ENCODE data around the gene MACROH2A1.

Gene MACROH2A1

GRCh38 chr5:135444881-135445280 is 45.9 kb upstream of the MACROH2A1 start:
- no peak overlapping the region for H3K27ac ChIP-seq (ENCODE audit: low read length)
- no peak overlapping the region for H3K4me3 ChIP-seq (ENCODE audit: low read depth in 1 of 2, low read length in 2 of 2)
- no peak overlapping the region for H2AFZ ChIP-seq (ENCODE audit: low read depth, low read length)
- no peaks in the 10 kb centered on the region for H3K79me2 ChIP-seq (ENCODE audit: insufficient read depth, low read length)
- H3K9ac ChIP-seq (ENCODE audit: low read depth, low read length): no peak overlapping the region
- no peaks in the 10 kb centered on the region for H3K9me3 ChIP-seq (ENCODE audit: insufficient read depth, low read length, severe bottlenecking)
- H3K36me3 ChIP-seq (ENCODE audit: insufficient read depth, low read length): no peaks in the 10 kb centered on the region
- H3K27me3 ChIP-seq (ENCODE audit: insufficient read depth, low read length, poor library complexity): peaks cover 17% of the 10 kb centered on the region
- no peak for DNase-seq
- no peaks in the 10 kb centered on the region for H4K20me1 ChIP-seq (ENCODE audit: insufficient read depth, low read length)
- no peak for TF ChIP-seq EZH2 (IDR thresholded peaks at IDR 0.05; ENCODE audit: borderline replicate concordance, low read depth, low read length, severe bottlenecking)
- no peak for TF ChIP-seq CTCF (IDR thresholded peaks at IDR 0.05; ENCODE audit: borderline replicate concordance, extremely low read depth, low read length, poor library complexity, severe bottlenecking)
- no peak overlapping the region for H3K4me2 ChIP-seq (ENCODE audit: insufficient read depth, low read length)
- ATAC-seq (ENCODE audit: insufficient read depth, low read depth): peak; percentile 62; the same call in 2 of the 3 replicates
- H3K4me1 ChIP-seq (ENCODE audit: insufficient read depth, low read length): no peaks in the 10 kb centered on the region

- Histone ChIP-seq H3K9me3 (ENCODE audit: insufficient read depth, low read length, severe bottlenecking) (no peaks in the 10 kb centered on the region), H2AFZ (ENCODE audit: low read depth, low read length) (no peak overlapping the region), H3K4me3 (ENCODE audit: low read depth in 1 of 2, low read length in 2 of 2) (no peak overlapping the region), H3K27me3 (ENCODE audit: insufficient read depth, low read length, poor library complexity) (peaks cover 12% of the 10 kb centered on the region), H3K4me2 (ENCODE audit: insufficient read depth, low read length) (no peak overlapping the region), H4K20me1 (ENCODE audit: insufficient read depth, low read length) (no peaks in the 10 kb centered on the region), H3K27ac (ENCODE audit: low read length) (no peak overlapping the region), H3K36me3 (ENCODE audit: insufficient read depth, low read length) (no peaks in the 10 kb centered on the region), H3K4me1 (ENCODE audit: insufficient read depth, low read length) (no peaks in the 10 kb centered on the region), H3K9ac (ENCODE audit: low read depth, low read length) (no peak overlapping the region), H3K79me2 (ENCODE audit: insufficient read depth, low read length) (no peaks in the 10 kb centered on the region)
- ATAC-seq (ENCODE audit: insufficient read depth, low read depth) (no peak), DNase-seq (no peak)
- no peak for TF ChIP-seq CTCF (IDR thresholded peaks at IDR 0.05; ENCODE audit: borderline replicate concordance, extremely low read depth, low read length, poor library complexity, severe bottlenecking)
- no peak for TF ChIP-seq EZH2 (IDR thresholded peaks at IDR 0.05; ENCODE audit: borderline replicate concordance, low read depth, low read length, severe bottlenecking)
Observed at GRCh38 chr5:135444360-135444759, 45.3 kb upstream of the MACROH2A1 start.

GRCh38 chr5:135443161-135443960 is 44.3 kb upstream of the MACROH2A1 start:
- no peaks in the 10 kb centered on the region for H3K36me3 ChIP-seq (ENCODE audit: insufficient read depth, low read length)
- H3K9ac ChIP-seq (ENCODE audit: low read depth, low read length): no peak overlapping the region
- H3K27ac ChIP-seq (ENCODE audit: low read length): no peak overlapping the region
- H3K27me3 ChIP-seq (ENCODE audit: insufficient read depth, low read length, poor library complexity): peaks cover 5% of the 10 kb centered on the region
- no peaks in the 10 kb centered on the region for H4K20me1 ChIP-seq (ENCODE audit: insufficient read depth, low read length)
- DNase-seq (no peak), ATAC-seq (ENCODE audit: insufficient read depth, low read depth) (no peak)
- H3K4me1 ChIP-seq (ENCODE audit: insufficient read depth, low read length): no peaks in the 10 kb centered on the region
- no peak overlapping the region for H3K4me3 ChIP-seq (ENCODE audit: low read depth in 1 of 2, low read length in 2 of 2)
- H3K9me3 ChIP-seq (ENCODE audit: insufficient read depth, low read length, severe bottlenecking): no peaks in the 10 kb centered on the region
- no peak overlapping the region for H3K4me2 ChIP-seq (ENCODE audit: insufficient read depth, low read length)
- no peaks in the 10 kb centered on the region for H3K79me2 ChIP-seq (ENCODE audit: insufficient read depth, low read length)
- TF ChIP-seq EZH2 (IDR thresholded peaks at IDR 0.05; ENCODE audit: borderline replicate concordance, low read depth, low read length, severe bottlenecking) (no peak), CTCF (IDR thresholded peaks at IDR 0.05; ENCODE audit: borderline replicate concordance, extremely low read depth, low read length, poor library complexity, severe bottlenecking) (no peak)
- no peak overlapping the region for H2AFZ ChIP-seq (ENCODE audit: low read depth, low read length)

Measured in DND-41 (cell line).